PC-3 (cell line): ENCODE results near the gene LAMC2. TPM values are rescaled to one million over a fixed set of nuclear protein-coding genes. Genes with fewer than 3 reads are reported as not detected.

Experiments
- ATAC-seq: fragments of 200-7000 bp; cut with Tn5 transposase; 2 replicates; pipeline ENCODE4 v1.9.1; 2020; ENCODE audit warnings: mild to moderate bottlenecking, moderate library complexity
- BruUV-seq: library from RNA; stranded (reverse); fragments of 400-500 nt; replicated peaks from 2 replicates; lab custom pipeline; 2021; lab: Mats Ljungman, UMichigan
- CTCF ChIA-PET: fragments of 300-600 bp; sonication (Branson Sonifier 250); formaldehyde crosslinking; loops from one replicate; lab custom pipeline; 2022; ENCODE audit warnings: antibody characterized with exemption; lab: Charles Lee
- POLR2A ChIA-PET: fragments of 300-600 bp; sonication (Branson Sonifier 250); formaldehyde crosslinking; loops from one replicate; lab custom pipeline; 2022; ENCODE audit warnings: antibody characterized with exemption; ENCODE audit not compliant: unreplicated experiment; lab: Charles Lee
- DNase-seq: peaks from one replicate; pipeline ENCODE4 v3.0.0-alpha.2; 2015
- H2AFZ ChIP-seq: fragments of 300-600 bp; sonication (generic); 2 replicates; pipeline ENCODE4 v1.6.0; 2016; ENCODE audit warnings: antibody characterized with exemption, low read length
- H3F3A ChIP-seq: fragments of 300-600 bp; sonication (generic); one replicate; pipeline ENCODE4 v1.6.0; 2017; ENCODE audit warnings: antibody characterized with exemption, low read length, control low read depth, mild to moderate bottlenecking; ENCODE audit not compliant: unreplicated experiment
- H3K27ac ChIP-seq: fragments of 300-600 bp; sonication (generic); 2 replicates; pipeline ENCODE4 v1.5.1; 2016; ENCODE audit warnings: mild to moderate bottlenecking, low read length
- H3K27me3 ChIP-seq: fragments of 300-600 bp; sonication (generic); 2 replicates; pipeline ENCODE4 v1.6.1; 2016; ENCODE audit warnings: low read length, mixed read lengths
- H3K36me3 ChIP-seq: fragments of 300-600 bp; sonication (generic); 2 replicates; pipeline ENCODE4 v1.6.1; 2016; ENCODE audit warnings: low read depth, mixed run types, low read length, mixed read lengths
- H3K4me1 ChIP-seq: fragments of 300-600 bp; sonication (generic); 2 replicates; pipeline ENCODE4 v1.5.1; 2016; ENCODE audit warnings: low read length; ENCODE audit not compliant: insufficient read depth
- H3K4me2 ChIP-seq: fragments of 300-600 bp; sonication (generic); 2 replicates; pipeline ENCODE4 v1.6.0; 2016; ENCODE audit warnings: low read length
- H3K4me3 ChIP-seq: fragments of 300-600 bp; sonication (generic); 2 replicates; pipeline ENCODE4 v1.5.1; 2016; ENCODE audit warnings: mild to moderate bottlenecking, low read length, mixed read lengths
- H3K79me2 ChIP-seq: fragments of 300-600 bp; sonication (generic); 2 replicates; pipeline ENCODE4 v1.6.1; 2017; ENCODE audit warnings: low read length, mixed read lengths
- H3K9ac ChIP-seq: fragments of 300-600 bp; sonication (generic); 2 replicates; pipeline ENCODE4 v1.6.0; 2016; ENCODE audit warnings: mild to moderate bottlenecking, low read length
- H3K9me2 ChIP-seq: fragments of 300-600 bp; sonication (generic); replicated peaks from 2 replicates; pipeline ENCODE4 v1.6.1; 2016; ENCODE audit warnings: mixed run types, low read length, mixed read lengths
- H3K9me3 ChIP-seq: fragments of 300-600 bp; sonication (generic); 2 replicates; pipeline ENCODE4 v1.6.1; 2016; ENCODE audit warnings: low read length, mixed read lengths
- H4K20me1 ChIP-seq: fragments of 300-600 bp; sonication (generic); 2 replicates; pipeline ENCODE4 v1.6.1; 2016; ENCODE audit warnings: low read length, mixed read lengths
- CTCF ChIP-seq: fragments of 300-600 bp; sonication (generic); conservative IDR thresholded peaks from 2 replicates; pipeline ENCODE4 v1.5.1; 2017; ENCODE audit warnings: antibody characterized with exemption, low read depth, mild to moderate bottlenecking, low read length
- EZH2 ChIP-seq: fragments of 300-600 bp; sonication (generic); IDR thresholded peaks from one replicate; pipeline ENCODE4 v1.6.1; 2017; ENCODE audit warnings: antibody characterized with exemption, mild to moderate bottlenecking, low read length; ENCODE audit not compliant: unreplicated experiment
- EZH2phosphoT487 ChIP-seq: fragments of 300-600 bp; sonication (generic); IDR thresholded peaks from 2 replicates; pipeline ENCODE4 v1.6.1; 2018; ENCODE audit warnings: mild to moderate bottlenecking, antibody characterized with exemption, low read length, borderline replicate concordance
- intact Hi-C: fragments of 100-400 bp; cut with micrococcal nuclease; formaldehyde crosslinking; loops from 2 replicates; pipeline ENCODE4 v1.9.0; 2023
- total RNA-seq: library from RNA; depleted of rRNA; stranded (reverse); fragments of >200 nt; gene quantifications from 2 replicates; pipeline ENCODE4 v1.2.3, GENCODE V29; 2014

Gene LAMC2
- total RNA-seq, 1 experiment from 2014 or later: 105 TPM

GRCh38 chr1:183291802-183292514, 105.9 kb downstream of the LAMC2 start:
- no peaks in the 10 kb centered on the region for H3K79me2 ChIP-seq
- no peaks in the 10 kb centered on the region for H3K9me2 ChIP-seq
- H3F3A ChIP-seq: no peaks in the 10 kb centered on the region
- H3K4me2 ChIP-seq: no peak overlapping the region
- ChIA-PET POLR2A (no interaction called here), CTCF (no interaction called here)
- ATAC-seq: no peak
- H3K9me3 ChIP-seq: no peaks in the 10 kb centered on the region
- H2AFZ ChIP-seq: no peak overlapping the region
- no peaks in the 10 kb centered on the region for H3K36me3 ChIP-seq
- H3K27me3 ChIP-seq: no peaks in the 10 kb centered on the region
- no peak for TF ChIP-seq EZH2phosphoT487
- no peak for TF ChIP-seq CTCF
- no peaks in the 10 kb centered on the region for H3K4me1 ChIP-seq
- no peak overlapping the region for H3K9ac ChIP-seq
- no peak overlapping the region for H3K27ac ChIP-seq
- no TSS peak for BruUV-seq
- H3K4me3 ChIP-seq: no peak overlapping the region
- DNase-seq: no peak
- intact Hi-C loops: no loop called here
- no peaks in the 10 kb centered on the region for H4K20me1 ChIP-seq

- no peak overlapping the region for H3K4me2 ChIP-seq
- no peaks in the 10 kb centered on the region for H3K36me3 ChIP-seq
- no peak for TF ChIP-seq CTCF
- no peak for TF ChIP-seq EZH2phosphoT487
- no peak for TF ChIP-seq EZH2
- no peak overlapping the region for H3K9ac ChIP-seq
- ChIA-PET CTCF (no interaction called here), POLR2A (no interaction called here)
- DNase-seq (no peak), ATAC-seq (no peak)
- intact Hi-C loops: no loop called here
- H3K9me2 ChIP-seq: no peaks in the 10 kb centered on the region
- H3K27ac ChIP-seq: no peak overlapping the region
- no TSS peak for BruUV-seq
- H3K4me3 ChIP-seq: no peak overlapping the region
- no peaks in the 10 kb centered on the region for H3K4me1 ChIP-seq
- H3K9me3 ChIP-seq: no peaks in the 10 kb centered on the region
- H3F3A ChIP-seq: no peaks in the 10 kb centered on the region
- H3K79me2 ChIP-seq: no peaks in the 10 kb centered on the region
- H3K27me3 ChIP-seq: no peaks in the 10 kb centered on the region
- no peaks in the 10 kb centered on the region for H4K20me1 ChIP-seq
- H2AFZ ChIP-seq: no peak overlapping the region
Measured at GRCh38 chr1:183293241-183293640, 107.2 kb downstream of the LAMC2 start.

- CTCF ChIA-PET: no interaction called here
- Histone ChIP-seq H3K4me2 (no peak overlapping the region), H3K79me2 (no peaks in the 10 kb centered on the region), H3K9me3 (no peaks in the 10 kb centered on the region), H3F3A (no peaks in the 10 kb centered on the region), H3K27me3 (no peaks in the 10 kb centered on the region), H4K20me1 (no peaks in the 10 kb centered on the region), H3K27ac (no peak overlapping the region), H3K4me3 (no peak overlapping the region), H3K9ac (no peak overlapping the region), H3K36me3 (no peaks in the 10 kb centered on the region), H2AFZ (no peak overlapping the region), H3K9me2 (no peaks in the 10 kb centered on the region), H3K4me1 (no peaks in the 10 kb centered on the region)
- DNase-seq: no peak
- intact Hi-C loops: no loop called here
- TF ChIP-seq EZH2phosphoT487: no peak
- no peak for TF ChIP-seq EZH2
- no peak for TF ChIP-seq CTCF
- POLR2A ChIA-PET: no interaction called here
- ATAC-seq: no peak
- BruUV-seq: no TSS peak
Measured at GRCh38 chr1:183293876-183294275, 107.8 kb downstream of the LAMC2 start.
